Fibroblast of lung (primary cell): ENCODE results near the gene MYD88. TPM values are rescaled to one million over a fixed set of nuclear protein-coding genes. Genes with fewer than 3 reads are reported as not detected.

Source experiments
- DNase-seq, 2 donors: peaks; one replicate each; pipeline versions ENCODE4 v3.0.0 to v3.0.0-alpha.2; 2010; ENCODE audit warnings: low read depth in 2 of 2
- H2AFZ ChIP-seq: 2 replicates; pipeline ENCODE4 v1.5.1; 2012; ENCODE audit warnings: low read length, control low read depth, inconsistent platforms
- H3K27ac ChIP-seq: 2 replicates; pipeline ENCODE4 v1.5.1; 2011; ENCODE audit warnings: low read length, control low read depth; ENCODE audit not compliant: insufficient read depth
- H3K27me3 ChIP-seq: 2 replicates; pipeline ENCODE4 v1.5.1; 2011; ENCODE audit warnings: mild to moderate bottlenecking, low read length; ENCODE audit not compliant: control insufficient read depth, insufficient read depth
- H3K36me3 ChIP-seq: 2 replicates; pipeline ENCODE4 v1.5.1; 2011; ENCODE audit warnings: low read length; ENCODE audit not compliant: control insufficient read depth, insufficient read depth
- H3K4me1 ChIP-seq: 2 replicates; pipeline ENCODE4 v1.5.1; 2011; ENCODE audit warnings: low read length; ENCODE audit not compliant: control insufficient read depth, insufficient read depth; ENCODE audit errors: extremely low read depth
- H3K4me2 ChIP-seq: 2 replicates; pipeline ENCODE4 v1.5.1; 2011; ENCODE audit warnings: low read length, control low read depth; ENCODE audit not compliant: insufficient read depth; ENCODE audit errors: extremely low read depth
- H3K4me3 ChIP-seq, 4 experiments: fragments of 200-600 bp in 1 of 4; sonication (generic) in 1 of 4; replicated peaks in 1 of 4; 2 replicates each; pipeline ENCODE4 v1.5.1; 2011 to 2016; ENCODE audit warnings: low read length in 4 of 4, low read depth in 3 of 4, mild to moderate bottlenecking in 3 of 4, control low read depth in 2 of 4, inconsistent platforms in 1 of 4, mixed read lengths in 1 of 4; ENCODE audit not compliant: insufficient read depth in 1 of 4; ENCODE audit errors: control extremely low read depth in 1 of 4
- H3K79me2 ChIP-seq: 2 replicates; pipeline ENCODE4 v1.5.1; 2012; ENCODE audit warnings: mild to moderate bottlenecking, low read length, inconsistent platforms; ENCODE audit not compliant: control insufficient read depth, insufficient read depth
- H3K9ac ChIP-seq: 2 replicates; pipeline ENCODE4 v1.5.1; 2011; ENCODE audit warnings: mild to moderate bottlenecking, low read length, control low read depth; ENCODE audit not compliant: insufficient read depth
- H3K9me3 ChIP-seq: 2 replicates; pipeline ENCODE4 v1.5.1; 2012; ENCODE audit warnings: low read depth, low read length; ENCODE audit not compliant: control insufficient read depth, insufficient read depth
- H4K20me1 ChIP-seq: 2 replicates; pipeline ENCODE4 v1.5.1; 2011; ENCODE audit warnings: low read length; ENCODE audit not compliant: control insufficient read depth, insufficient read depth; ENCODE audit errors: extremely low read depth
- CTCF ChIP-seq, 2 donors: IDR thresholded peaks in 1 of 2; conservative IDR thresholded peaks in 1 of 2; 1 replicate in 1 of 2; 2 replicates in 1 of 2; pipeline ENCODE4 v1.5.1; 2011 to 2012; ENCODE audit warnings: low read length in 2 of 2, control low read depth in 1 of 2, inconsistent platforms in 1 of 2, low read depth in 1 of 2, mild to moderate bottlenecking in 1 of 2
- EZH2 ChIP-seq: IDR thresholded peaks from 2 replicates; pipeline ENCODE4 v1.5.1; 2012; ENCODE audit warnings: low read length, control low read depth, mild to moderate bottlenecking; ENCODE audit errors: missing control alignments
- polyA plus RNA-seq, 2 donors: library from polyadenylated mRNA; depleted of rRNA in 1 of 2; stranded (reverse) in 1 of 2; unstranded in 1 of 2; fragments of >200 nt; gene quantifications; 2 replicates each; pipeline ENCODE4 v1.2.1, GENCODE V29; 2011 to 2012; ENCODE audit warnings: missing spikeins in 1 of 2
- total RNA-seq: library from RNA; depleted of rRNA; stranded (reverse); fragments of >200 nt; gene quantifications from 2 replicates; pipeline ENCODE4 v1.2.1, GENCODE V29; 2014

MYD88 gene
- total and polyA plus RNA-seq, 2 donors (not counting 1 experiment from before 2014, with no cell fraction given), result 12.1 to 22.1 TPM

GRCh38 chr3:38142959-38143358 is 4.5 kb downstream of the MYD88 start:
- peaks cover 5% of the 10 kb centered on the region for H3K36me3 ChIP-seq
- no peak overlapping the region for H3K9ac ChIP-seq
- no peaks in the 10 kb centered on the region for H3K9me3 ChIP-seq
- H3K27me3 ChIP-seq, result no peaks in the 10 kb centered on the region
- H3K79me2 ChIP-seq, result peaks cover 6% of the 10 kb centered on the region
- H3K4me2 ChIP-seq, result no peak overlapping the region
- H3K27ac ChIP-seq, result no peak overlapping the region
- DNase-seq, result no peak
- TF ChIP-seq EZH2 (no peak), CTCF (conservative IDR thresholded peaks at IDR 0.05 in 1 of 2, IDR thresholded peaks at IDR 0.05 in 1 of 2; ENCODE audit: low read depth in 1 of 2, low read length in 2 of 2) (no peak)
- no peak overlapping the region for H2AFZ ChIP-seq
- H3K4me3 ChIP-seq, result no peak overlapping the region
- H4K20me1 ChIP-seq, result no peaks in the 10 kb centered on the region
- H3K4me1 ChIP-seq, result peaks cover 8% of the 10 kb centered on the region

GRCh38 chr3:38143511-38143910 is 5.0 kb downstream of the MYD88 start:
- H3K4me2 ChIP-seq, result no peak overlapping the region
- TF ChIP-seq EZH2 (no peak), CTCF (conservative IDR thresholded peaks at IDR 0.05 in 1 of 2, IDR thresholded peaks at IDR 0.05 in 1 of 2; ENCODE audit: low read depth in 1 of 2, low read length in 2 of 2) (no peak)
- DNase-seq, result no peak

GRCh38 chr3:38146504-38146903 is 8.0 kb downstream of the MYD88 start:
- H3K9me3 ChIP-seq, result no peaks in the 10 kb centered on the region
- H3K4me2 ChIP-seq, result no peak overlapping the region
- no peaks in the 10 kb centered on the region for H3K27me3 ChIP-seq
- no peaks in the 10 kb centered on the region for H3K4me1 ChIP-seq
- H3K79me2 ChIP-seq, result no peaks in the 10 kb centered on the region
- H3K9ac ChIP-seq, result no peak overlapping the region
- H4K20me1 ChIP-seq, result no peaks in the 10 kb centered on the region
- H3K27ac ChIP-seq, result no peak overlapping the region
- H3K36me3 ChIP-seq, result peaks cover 2% of the 10 kb centered on the region
- H3K4me3 ChIP-seq, result no peak overlapping the region
- H2AFZ ChIP-seq, result no peak overlapping the region
- no peak for TF ChIP-seq CTCF (conservative IDR thresholded peaks at IDR 0.05 in 1 of 2, IDR thresholded peaks at IDR 0.05 in 1 of 2; ENCODE audit: low read depth in 1 of 2, low read length in 2 of 2)
- no peak for DNase-seq

More at GRCh38 chr3:38143511-38143910, 5.0 kb downstream of the MYD88 start:
- Histone ChIP-seq H3K9me3 (no peaks in the 10 kb centered on the region), H2AFZ (no peak overlapping the region), H4K20me1 (no peaks in the 10 kb centered on the region), H3K4me1 (peaks cover 6% of the 10 kb centered on the region), H3K79me2 (peaks cover 6% of the 10 kb centered on the region), H3K4me3 (no peak overlapping the region), H3K27ac (no peak overlapping the region), H3K9ac (no peak overlapping the region), H3K36me3 (peaks cover 5% of the 10 kb centered on the region), H3K27me3 (no peaks in the 10 kb centered on the region)
